HCT116 (cell line): ENCODE data around the gene PRKAG2. TPM values are rescaled to one million over a fixed set of nuclear protein-coding genes. Genes with fewer than 3 reads are reported as not detected.

ENCODE experiments used
- ATAC-seq: fragments of 200-7000 bp; cut with Tn5 transposase; 2 replicates; pipeline ENCODE4 v1.9.1; 2020; ENCODE audit warnings: mild to moderate bottlenecking, moderate library complexity
- BruUV-seq: library from RNA; stranded (reverse); fragments of 400-500 nt; replicated peaks from 2 replicates; lab custom pipeline; 2021; lab: Mats Ljungman, UMichigan
- CTCF ChIA-PET: fragments of 300-600 bp; sonication (Branson Sonifier 250); formaldehyde crosslinking; loops from one replicate; lab custom pipeline; 2021; ENCODE audit warnings: antibody characterized with exemption; lab: Charles Lee
- POLR2A ChIA-PET: fragments of 300-600, 350-600 bp; sonication (Branson Sonifier 250); formaldehyde crosslinking; loops from one replicate; lab custom pipeline; 2021; ENCODE audit warnings: antibody characterized with exemption; lab: Charles Lee
- RAD21 ChIA-PET, 2 experiments: fragments of 300-600 bp; sonication (Branson Sonifier 250); formaldehyde crosslinking; loops; one replicate each; lab custom pipeline; 2023; ENCODE audit warnings: low total read pairs in 2 of 2; ENCODE audit not compliant: uncharacterized antibody in 2 of 2, unreplicated experiment in 2 of 2, low non-redundant PET in 1 of 2; lab: Charles Lee
- DNase-seq: peaks from one replicate; pipeline ENCODE4 v3.0.0-alpha.2; 2010; ENCODE audit warnings: low read depth, low spot score
- H2AFZ ChIP-seq: fragments of 200-600 bp; shearing (Covaris generic), sonication (generic); 2 replicates; pipeline ENCODE4 v1.6.1; 2017; ENCODE audit warnings: low read depth, mixed run types, mixed read lengths, antibody characterized with exemption, low read length; ENCODE audit not compliant: poor library complexity, severe bottlenecking
- H3K27ac ChIP-seq: 2 replicates; pipeline ENCODE4 v1.5.1; 2012; ENCODE audit warnings: low read depth, low read length
- H3K27me3 ChIP-seq: fragments of 200-600 bp; sonication (generic); 2 replicates; pipeline ENCODE4 v1.6.1; 2016; ENCODE audit warnings: mixed run types, low read length, mixed read lengths; ENCODE audit not compliant: insufficient read depth
- H3K36me3 ChIP-seq, 2 experiments: fragments of 200-500 bp in 1 of 2; fragments of 200-600 bp in 1 of 2; sonication (Bioruptor generic) in 1 of 2; sonication (generic) in 1 of 2; 2 replicates each; pipeline versions ENCODE4 v1.5.1 to v1.6.1; 2014 to 2016; ENCODE audit warnings: low read length in 2 of 2, inconsistent platforms in 1 of 2, mixed read lengths in 1 of 2, mixed run types in 1 of 2; ENCODE audit not compliant: insufficient read depth in 2 of 2, control insufficient read depth in 1 of 2
- H3K4me1 ChIP-seq, 2 experiments: fragments of 200-600 bp in 1 of 2; sonication (generic) in 1 of 2; 2 replicates each; pipeline versions ENCODE4 v1.5.1 to v1.6.1; 2012 to 2017; ENCODE audit warnings: low read length in 2 of 2, inconsistent platforms in 1 of 2, mild to moderate bottlenecking in 1 of 2, mixed read lengths in 1 of 2, mixed run types in 1 of 2, moderate library complexity in 1 of 2; ENCODE audit not compliant: insufficient read depth in 2 of 2, control insufficient read depth in 1 of 2
- H3K4me2 ChIP-seq: fragments of 200-600 bp; sonication (generic); 2 replicates; pipeline ENCODE4 v1.6.1; 2017; ENCODE audit warnings: mixed run types, low read length, mixed read lengths
- H3K4me3 ChIP-seq, 2 experiments: fragments of 200-600 bp in 1 of 2; sonication (generic) in 1 of 2; replicated peaks in 1 of 2; 2 replicates each; pipeline ENCODE4 v1.5.1; 2011 to 2016; ENCODE audit warnings: low read length in 2 of 2, control low read depth in 1 of 2, low read depth in 1 of 2, mild to moderate bottlenecking in 1 of 2, mixed read lengths in 1 of 2, mixed run types in 1 of 2
- H3K79me2 ChIP-seq: fragments of 200-600 bp; sonication (generic); 2 replicates; pipeline ENCODE4 v1.6.1; 2017; ENCODE audit warnings: mild to moderate bottlenecking, mixed run types, low read length, moderate library complexity, mixed read lengths; ENCODE audit not compliant: insufficient read depth
- H3K9ac ChIP-seq: fragments of 200-600 bp; sonication (generic); 2 replicates; pipeline ENCODE4 v1.6.1; 2016; ENCODE audit warnings: low read length, mixed read lengths
- H3K9me2 ChIP-seq: fragments of 200-600 bp; sonication (generic), shearing (Covaris generic); 2 replicates; pipeline ENCODE4 v1.6.1; 2017; ENCODE audit warnings: mixed run types, mild to moderate bottlenecking, moderate library complexity; ENCODE audit not compliant: insufficient read depth
- H3K9me3 ChIP-seq, 2 experiments: fragments of 200-500 bp in 1 of 2; fragments of 200-600 bp in 1 of 2; sonication (Bioruptor generic) in 1 of 2; sonication (generic) in 1 of 2; 2 replicates each; pipeline ENCODE4 v1.6.1; 2014 to 2017; ENCODE audit warnings: low read length in 2 of 2, mixed read lengths in 2 of 2, inconsistent platforms in 1 of 2, low read depth in 1 of 2, mild to moderate bottlenecking in 1 of 2, mixed run types in 1 of 2, moderate library complexity in 1 of 2; ENCODE audit not compliant: control insufficient read depth in 1 of 2, insufficient read depth in 1 of 2
- H4K20me1 ChIP-seq: fragments of 200-600 bp; sonication (generic), shearing (Covaris generic); 2 replicates; pipeline ENCODE4 v1.6.1; 2017; ENCODE audit warnings: mixed run types, mild to moderate bottlenecking, moderate library complexity; ENCODE audit not compliant: insufficient read depth
- CBX3 ChIP-seq: IDR thresholded peaks from 2 replicates; pipeline ENCODE4 v1.6.1; 2012; ENCODE audit warnings: low read depth
- CEBPB ChIP-seq: IDR thresholded peaks from 2 replicates; pipeline ENCODE4 v1.6.1; 2012; ENCODE audit warnings: low read depth
- CTCF ChIP-seq, 3 experiments: fragments of 200-600 bp in 1 of 3; sonication (generic) in 1 of 3; IDR thresholded peaks in 2 of 3; conservative IDR thresholded peaks in 1 of 3; 2 replicates each; pipeline ENCODE4 v1.5.1; 2012 to 2017; ENCODE audit warnings: low read depth in 2 of 3, low read length in 2 of 3, antibody characterized with exemption in 1 of 3, borderline replicate concordance in 1 of 3, control low read depth in 1 of 3, mild to moderate bottlenecking in 1 of 3, mixed read lengths in 1 of 3, mixed run types in 1 of 3, moderate library complexity in 1 of 3; ENCODE audit not compliant: insufficient read depth in 1 of 3
- ELF1 ChIP-seq: IDR thresholded peaks from 2 replicates; pipeline ENCODE4 v1.6.1; 2012; ENCODE audit warnings: low read depth, borderline replicate concordance
- EZH2 ChIP-seq: fragments of 200-600 bp; sonication (generic); IDR thresholded peaks from 2 replicates; pipeline ENCODE4 v1.6.1; 2017; ENCODE audit warnings: antibody characterized with exemption, mixed run types
- EZH2phosphoT487 ChIP-seq: fragments of 200-600 bp; IDR thresholded peaks from 2 replicates; pipeline ENCODE4 v1.6.1; 2018; ENCODE audit warnings: antibody characterized with exemption, borderline replicate concordance
- REST ChIP-seq: IDR thresholded peaks from 2 replicates; pipeline ENCODE4 v1.6.1; 2012; ENCODE audit warnings: low read depth
- SP1 ChIP-seq: IDR thresholded peaks from 2 replicates; pipeline ENCODE4 v1.6.1; 2012; ENCODE audit warnings: low read depth
- TCF7L2 ChIP-seq: IDR thresholded peaks from 2 replicates; pipeline ENCODE4 v1.7.0; 2011; ENCODE audit warnings: borderline replicate concordance, inconsistent platforms; ENCODE audit not compliant: insufficient read depth, insufficient read length; ENCODE audit errors: extremely low read depth
- YY1 ChIP-seq: IDR thresholded peaks from 2 replicates; pipeline ENCODE4 v1.6.1; 2011; ENCODE audit warnings: low read length, low read depth, moderate library complexity, mild to moderate bottlenecking; ENCODE audit not compliant: insufficient replicate concordance; ENCODE audit errors: extremely low read depth
- ZBTB33 ChIP-seq: IDR thresholded peaks from 2 replicates; pipeline ENCODE4 v1.6.1; 2011; ENCODE audit warnings: mild to moderate bottlenecking, low read length, moderate library complexity; ENCODE audit not compliant: insufficient replicate concordance; ENCODE audit errors: extremely low read depth
- ZNF274 ChIP-seq: fragments of 200-500 bp; sonication (Bioruptor generic); IDR thresholded peaks from 2 replicates; pipeline ENCODE4 v1.6.1; 2014; ENCODE audit warnings: mild to moderate bottlenecking, low read depth, low read length, inconsistent platforms
- intact Hi-C: fragments of 100-400 bp; cut with micrococcal nuclease; formaldehyde crosslinking; loops from 2 replicates; pipeline ENCODE4 v1.10.0; 2022
- total RNA-seq: library from RNA; stranded (reverse); gene quantifications from one replicate; pipeline ENCODE4 v1.2.1, GENCODE V29; 2021; ENCODE audit not compliant: unreplicated experiment

PRKAG2 gene
- total RNA-seq, 1 experiment from 2014 or later, result 23.6 TPM

GRCh38 chr7:151862606-151863381 lies 14.1 kb downstream of the PRKAG2 start:
- no peak for ATAC-seq
- no peak overlapping the region for H3K4me2 ChIP-seq
- H3K4me1 ChIP-seq, result no peaks in the 10 kb centered on the region
- no peaks in the 10 kb centered on the region for H3K9me3 ChIP-seq
- ChIA-PET RAD21 (no interaction called here), POLR2A (no interaction called here), CTCF (no interaction called here)
- H3K9me2 ChIP-seq, result no peaks in the 10 kb centered on the region
- H3K36me3 ChIP-seq, result no peaks in the 10 kb centered on the region
- intact Hi-C loops, result no loop called here
- no peak overlapping the region for H2AFZ ChIP-seq
- H3K4me3 ChIP-seq, result no peak overlapping the region
- no peak overlapping the region for H3K9ac ChIP-seq
- no peak for DNase-seq
- H4K20me1 ChIP-seq, result no peaks in the 10 kb centered on the region
- H3K79me2 ChIP-seq, result no peaks in the 10 kb centered on the region
- BruUV-seq, result no TSS peak
- no peak overlapping the region for H3K27ac ChIP-seq
- TF ChIP-seq TCF7L2 (no peak), ELF1 (no peak), EZH2phosphoT487 (no peak), REST (no peak), YY1 (no peak), SP1 (no peak), CEBPB (no peak), EZH2 (no peak), CTCF (IDR thresholded peaks at IDR 0.05 in 2 of 3, conservative IDR thresholded peaks at IDR 0.05 in 1 of 3; ENCODE audit: borderline replicate concordance in 1 of 3, insufficient read depth in 1 of 3, low read depth in 2 of 3, low read length in 2 of 3) (no peak), CBX3 (no peak), ZNF274 (no peak), ZBTB33 (no peak)
- TF ChIP-seq, all 23 proteins: peak for 0
- H3K27me3 ChIP-seq, result no peaks in the 10 kb centered on the region
